Epithelial cell of umbilical artery (primary cell): ENCODE results near the gene TREM1. TPM values are rescaled to one million over a fixed set of nuclear protein-coding genes. Genes with fewer than 3 reads are reported as not detected.

Experiments used
- total RNA-seq: library from RNA; depleted of rRNA; stranded (reverse); fragments of >200 nt; gene quantifications from 2 replicates; pipeline ENCODE4 v1.2.3, GENCODE V29; 2014

TREM1 gene
- not detected in 2 replicates for total RNA-seq

GRCh38 chr6:41286544-41287346, at the start of gene TREM1:
Gene TREM1, minus strand, starts transcription at chr6:41286682. Its CDS starts 27 bp downstream, at chr6:41286655.

GRCh38 chr6:41335296-41335695, 48.8 kb upstream of the TREM1 start, which contains the start of gene NCR2:
Gene NCR2, plus strand, starts transcription at chr6:41335608. Its CDS starts 269 bp downstream, at chr6:41335877.

GRCh38 chr6:41228096-41228495, 58.4 kb downstream of the TREM1 start, which contains the start of gene TREML4:
Gene TREML4, plus strand, starts transcription at chr6:41228349. Its CDS starts 79 bp downstream, at chr6:41228428.

Other genes starting within 250 kb of the TREM1 start
- gene UNC5CL, start 247.5 kb downstream of the TREM1 start, total RNA-seq, result under 0.01 TPM in 1 of 2 replicates, not detected in the other
- gene TSPO2, start 244.2 kb downstream of the TREM1 start, total RNA-seq, result not detected in 2 replicates
- not detected in 2 replicates for gene APOBEC2, start 233.5 kb downstream of the TREM1 start, total RNA-seq
- 6.4 and 9.1 TPM in 2 replicates for gene OARD1, start 214.3 kb downstream of the TREM1 start, total RNA-seq
- 11.2 and 15.6 TPM in 2 replicates for gene NFYA, start 213.7 kb downstream of the TREM1 start, total RNA-seq
- gene TREML1, start 132.3 kb downstream of the TREM1 start, total RNA-seq, result not detected in 2 replicates
- gene TREM2, start 123.6 kb downstream of the TREM1 start, total RNA-seq, result not detected in 2 replicates
- not detected in 2 replicates for gene TREML2, start 85.5 kb downstream of the TREM1 start, total RNA-seq
- gene TREML4, start 58.3 kb downstream of the TREM1 start, total RNA-seq, result not detected in 2 replicates
- gene NCR2, start 48.9 kb upstream of the TREM1 start, total RNA-seq, result not detected in 2 replicates